ENCODE results near the gene ZNF672. TPM values are rescaled to one million over a fixed set of nuclear protein-coding genes. Genes with fewer than 3 reads are reported as not detected.

Gene ZNF672
- total RNA-seq, 4 donors from 2014 or later: 16.5 to 25.6 (median 19.7) TPM

GRCh38 chr1:248841702-248842395 is 3.8 kb downstream of the ZNF672 start:
- TF ChIP-seq CTCF (IDR thresholded peaks at IDR 0.05; ENCODE audit: low read depth): no peak

GRCh38 chr1:248842781-248843331 is 4.8 kb downstream of the ZNF672 start:
- TF ChIP-seq CTCF (IDR thresholded peaks at IDR 0.05; ENCODE audit: low read depth): no peak

GRCh38 chr1:248843687-248844086 is 5.7 kb downstream of the ZNF672 start:
- no peak for TF ChIP-seq CTCF (IDR thresholded peaks at IDR 0.05; ENCODE audit: low read depth)

GRCh38 chr1:248844526-248844925 is 6.5 kb downstream of the ZNF672 start:
- no peak for TF ChIP-seq CTCF (IDR thresholded peaks at IDR 0.05; ENCODE audit: low read depth)

GRCh38 chr1:248847181-248847955 is 9.3 kb downstream of the ZNF672 start:
- TF ChIP-seq CTCF (IDR thresholded peaks at IDR 0.05; ENCODE audit: low read depth): no peak

GRCh38 chr1:248847956-248848561 is 10.0 kb downstream of the ZNF672 start:
- TF ChIP-seq CTCF (IDR thresholded peaks at IDR 0.05; ENCODE audit: low read depth): no peak

GRCh38 chr1:248848602-248849001 is 10.6 kb downstream of the ZNF672 start:
- no peak for TF ChIP-seq CTCF (IDR thresholded peaks at IDR 0.05; ENCODE audit: low read depth)
